Natural killer cell (primary cell): ENCODE results near the gene RTL10. TPM values are rescaled to one million over a fixed set of nuclear protein-coding genes. Genes with fewer than 3 reads are reported as not detected.

Experiments used
- ATAC-seq, 3 donors: fragments of 150-1000 bp in 2 of 3; fragments of 200-7000 bp in 1 of 3; cut with Tn5 transposase; 1 replicate in 1 of 3; 2 replicates in 2 of 3; pipeline ENCODE4 v1.10.0; 2021; ENCODE audit warnings: mild to moderate bottlenecking in 2 of 3, moderate library complexity in 2 of 3
- DNase-seq, 2 donors: peaks; one replicate each; pipeline versions ENCODE4 v3.0.0 to v3.0.0-alpha.2; 2013 to 2021; ENCODE audit warnings: mixed read lengths in 1 of 2
- H3K27ac ChIP-seq: one replicate; pipeline ENCODE4 v1.5.1; 2013; ENCODE audit warnings: mild to moderate bottlenecking, low read length
- H3K27me3 ChIP-seq: one replicate; pipeline ENCODE4 v1.6.1; 2013; ENCODE audit warnings: low read length; ENCODE audit not compliant: control insufficient read depth, insufficient read depth
- H3K36me3 ChIP-seq: one replicate; pipeline ENCODE4 v1.6.1; 2013; ENCODE audit warnings: low read length; ENCODE audit not compliant: control insufficient read depth, insufficient read depth
- H3K4me1 ChIP-seq: one replicate; pipeline ENCODE4 v1.6.1; 2013; ENCODE audit warnings: low read length; ENCODE audit not compliant: control insufficient read depth, insufficient read depth
- H3K4me3 ChIP-seq: one replicate; pipeline ENCODE4 v1.5.1; 2013; ENCODE audit warnings: low read length
- H3K9me3 ChIP-seq: one replicate; pipeline ENCODE4 v1.6.1; 2013; ENCODE audit warnings: low read length; ENCODE audit not compliant: control insufficient read depth, insufficient read depth
- H3K27ac Mint-ChIP-seq, 2 donors: one replicate each; pipeline ENCODE4 v1.8.0; 2022; ENCODE audit warnings: mild to moderate bottlenecking in 2 of 2, mixed read lengths in 2 of 2, moderate library complexity in 1 of 2
- H3K27me3 Mint-ChIP-seq, 2 donors: one replicate each; pipeline ENCODE4 v1.8.0; 2022; ENCODE audit warnings: low read depth in 2 of 2, mixed read lengths in 2 of 2
- H3K36me3 Mint-ChIP-seq: one replicate; pipeline ENCODE4 v1.8.0; 2022; ENCODE audit warnings: mixed read lengths
- H3K4me1 Mint-ChIP-seq, 2 donors: one replicate each; pipeline ENCODE4 v1.8.0; 2022; ENCODE audit warnings: mixed read lengths in 2 of 2
- H3K4me3 Mint-ChIP-seq: one replicate; pipeline ENCODE4 v1.8.0; 2022; ENCODE audit warnings: mild to moderate bottlenecking, moderate library complexity, mixed read lengths
- H3K9me3 Mint-ChIP-seq, 2 donors: one replicate each; pipeline ENCODE4 v1.8.0; 2022; ENCODE audit warnings: mixed read lengths in 2 of 2
- WGBS: methylation state at CpG from one replicate; pipeline ENCODE4 v1.1.7; 2013; ENCODE audit warnings: missing lambda C conversion rate; ENCODE audit not compliant: insufficient coverage; 5-methylcytosine and 5-hydroxymethylcytosine counted together
- intact Hi-C: fragments of 100-400 bp; cut with micrococcal nuclease; formaldehyde crosslinking; loops from one replicate; pipeline ENCODE4 v1.14.2; 2022
- total RNA-seq, 4 donors: library from RNA; stranded (reverse); fragments of 120-200 nt in 1 of 4; gene quantifications; one replicate each; pipeline versions ENCODE4 v1.2.3 to v1.2.4, GENCODE V29; 2013 to 2022
- TF ChIP-seq, protein P1 (sequence below): fragments of 200-600 bp; IDR thresholded peaks from one replicate; pipeline ENCODE4 v1.8.0; 2022; ENCODE audit warnings: antibody characterized with exemption

Gene RTL10
- total RNA-seq, 3 donors from 2014 or later (not counting 1 experiment from before 2014, with no cell fraction given) = 6.4 to 12.5 (median 11.7) TPM

DNA sequence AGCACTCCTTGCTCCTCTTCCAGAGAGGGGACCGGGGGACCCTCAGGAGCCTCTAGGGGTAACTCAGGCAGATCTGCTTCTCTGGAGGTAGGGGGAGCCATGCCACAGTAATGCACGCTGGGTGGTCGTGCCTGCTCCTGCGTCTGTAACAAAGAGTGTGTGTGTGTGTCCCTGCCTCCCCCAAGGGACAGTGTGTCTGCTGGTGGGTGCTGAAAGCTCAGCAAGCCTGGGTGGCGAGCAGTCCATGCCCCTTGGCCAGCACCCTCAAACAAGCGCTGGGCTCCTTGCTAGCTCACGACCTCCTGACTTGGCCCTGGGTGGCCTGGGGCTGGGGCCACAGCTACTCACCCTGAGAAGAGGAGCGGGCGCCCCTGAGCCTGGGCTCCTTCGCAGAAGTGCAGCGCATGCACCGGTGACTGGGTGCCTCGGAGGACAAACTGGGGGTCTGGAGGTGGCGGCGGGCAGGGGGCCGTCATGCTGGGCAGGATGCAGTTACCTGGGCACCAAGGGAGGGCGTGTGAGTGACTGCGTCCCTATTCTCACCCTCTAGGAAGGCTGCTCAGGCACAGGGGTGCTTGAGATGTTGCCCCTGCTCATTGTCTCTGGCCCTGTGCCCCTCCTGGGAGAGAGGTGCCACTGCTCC, 33.7 kb downstream of the RTL10 start:
- no peaks in the 10 kb centered on the region for H3K27me3 ChIP-seq
- no peak overlapping the region for H3K4me3 ChIP-seq
- Mint-ChIP-seq H3K36me3 (no peaks in the 10 kb centered on the region), H3K27ac (no peak overlapping the region), H3K27me3 (no peaks in the 10 kb centered on the region), H3K4me3 (no peak overlapping the region), H3K9me3 (no peaks in the 10 kb centered on the region), H3K4me1 (peaks cover 0 to 4% of the 10 kb centered on the region in 2 donors)
- intact Hi-C loops = no loop called here
- 94% methylated on average over 18 of the region's 18 CpGs for WGBS
- H3K9me3 ChIP-seq = no peaks in the 10 kb centered on the region
- DNase-seq (peak in 1 of 2 donors; percentile 12), ATAC-seq (no peak)
- H3K27ac ChIP-seq = no peak overlapping the region
- H3K36me3 ChIP-seq = peaks cover 1% of the 10 kb centered on the region
- TF ChIP-seq, protein P1, sequence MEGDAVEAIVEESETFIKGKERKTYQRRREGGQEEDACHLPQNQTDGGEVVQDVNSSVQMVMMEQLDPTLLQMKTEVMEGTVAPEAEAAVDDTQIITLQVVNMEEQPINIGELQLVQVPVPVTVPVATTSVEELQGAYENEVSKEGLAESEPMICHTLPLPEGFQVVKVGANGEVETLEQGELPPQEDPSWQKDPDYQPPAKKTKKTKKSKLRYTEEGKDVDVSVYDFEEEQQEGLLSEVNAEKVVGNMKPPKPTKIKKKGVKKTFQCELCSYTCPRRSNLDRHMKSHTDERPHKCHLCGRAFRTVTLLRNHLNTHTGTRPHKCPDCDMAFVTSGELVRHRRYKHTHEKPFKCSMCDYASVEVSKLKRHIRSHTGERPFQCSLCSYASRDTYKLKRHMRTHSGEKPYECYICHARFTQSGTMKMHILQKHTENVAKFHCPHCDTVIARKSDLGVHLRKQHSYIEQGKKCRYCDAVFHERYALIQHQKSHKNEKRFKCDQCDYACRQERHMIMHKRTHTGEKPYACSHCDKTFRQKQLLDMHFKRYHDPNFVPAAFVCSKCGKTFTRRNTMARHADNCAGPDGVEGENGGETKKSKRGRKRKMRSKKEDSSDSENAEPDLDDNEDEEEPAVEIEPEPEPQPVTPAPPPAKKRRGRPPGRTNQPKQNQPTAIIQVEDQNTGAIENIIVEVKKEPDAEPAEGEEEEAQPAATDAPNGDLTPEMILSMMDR = no peak
- no peaks in the 10 kb centered on the region for H3K4me1 ChIP-seq

DNA sequence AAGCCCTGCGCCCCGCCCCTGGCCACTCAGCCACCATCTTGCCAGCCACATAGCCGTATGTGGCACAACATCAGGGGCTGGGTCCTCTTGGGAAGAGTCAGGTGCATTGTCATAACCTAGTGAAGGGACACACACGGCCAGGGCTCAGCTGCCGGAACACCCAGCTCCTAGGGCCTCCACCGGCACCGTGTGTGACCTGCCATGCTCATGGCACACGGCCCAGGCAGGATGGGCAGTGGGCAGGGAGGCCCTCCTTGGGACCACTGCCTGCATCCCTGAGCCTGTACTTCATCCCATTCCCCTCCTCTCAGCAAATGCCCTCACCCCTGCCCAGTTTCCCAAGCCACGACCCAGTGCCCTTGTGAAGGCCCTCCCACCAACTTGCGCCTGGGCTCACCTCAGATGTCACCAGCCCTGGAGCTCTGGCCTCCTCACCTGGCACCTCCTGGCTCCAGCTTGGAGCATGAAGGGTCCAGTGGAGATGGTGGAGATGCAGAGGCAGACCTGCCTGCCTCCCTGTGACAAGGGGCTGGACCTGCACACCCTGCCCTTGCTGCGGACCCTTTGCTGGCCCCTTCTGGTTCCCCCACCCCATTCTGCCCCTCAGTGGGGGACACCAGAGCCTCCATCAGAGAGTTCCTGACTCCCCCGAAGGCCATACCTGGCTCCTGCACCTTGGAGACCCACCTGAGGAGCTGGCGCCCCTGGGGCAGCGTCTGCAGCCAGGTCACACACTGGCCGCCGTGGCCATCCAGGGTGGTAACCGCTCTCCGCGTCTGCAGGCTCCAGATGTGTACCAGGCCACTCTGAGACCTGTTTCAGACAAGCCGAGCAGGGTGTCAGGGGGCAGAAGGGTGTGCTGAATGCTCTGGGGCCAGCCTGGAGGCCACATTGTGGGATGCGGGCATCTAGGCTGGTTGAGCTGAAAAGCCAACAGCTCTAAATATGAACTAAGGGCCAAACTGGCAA, 34.5 kb downstream of the RTL10 start:
- no peak overlapping the region for H3K27ac ChIP-seq
- no peaks in the 10 kb centered on the region for H3K27me3 ChIP-seq
- intact Hi-C loops = no loop called here
- Mint-ChIP-seq H3K27me3 (no peaks in the 10 kb centered on the region), H3K9me3 (no peaks in the 10 kb centered on the region), H3K36me3 (no peaks in the 10 kb centered on the region), H3K27ac (no peak overlapping the region), H3K4me3 (no peak overlapping the region), H3K4me1 (peaks cover 0 to 6% of the 10 kb centered on the region in 2 donors)
- WGBS = 95% methylated on average over 21 of the region's 21 CpGs
- DNase-seq (peak in 1 of 2 donors; percentile 10), ATAC-seq (no peak)
- no peaks in the 10 kb centered on the region for H3K4me1 ChIP-seq
- TF ChIP-seq, protein P1 = no peak
- H3K36me3 ChIP-seq = peaks cover 1% of the 10 kb centered on the region
- no peaks in the 10 kb centered on the region for H3K9me3 ChIP-seq
- H3K4me3 ChIP-seq = no peak overlapping the region

- Mint-ChIP-seq H3K27ac (no peak overlapping the region), H3K36me3 (no peaks in the 10 kb centered on the region), H3K4me1 (peaks cover 0 to 6% of the 10 kb centered on the region in 2 donors), H3K9me3 (no peaks in the 10 kb centered on the region), H3K4me3 (no peak overlapping the region), H3K27me3 (no peaks in the 10 kb centered on the region)
- H3K36me3 ChIP-seq = peaks cover 1% of the 10 kb centered on the region
- H3K9me3 ChIP-seq = no peaks in the 10 kb centered on the region
- DNase-seq (peak in 1 of 2 donors; percentile 10), ATAC-seq (no peak)
- WGBS = 93% methylated on average over 14 of the region's 14 CpGs
- H3K27me3 ChIP-seq = no peaks in the 10 kb centered on the region
- TF ChIP-seq, protein P1 = no peak
- H3K4me1 ChIP-seq = no peaks in the 10 kb centered on the region
- H3K4me3 ChIP-seq = no peak overlapping the region
- intact Hi-C loops = no loop called here
- H3K27ac ChIP-seq = no peak overlapping the region
Measured at GRCh38 chr22:19819208-19819910, 35.3 kb downstream of the RTL10 start.
